H1 (cell line): ENCODE data around the gene GAB2. TPM values are rescaled to one million over a fixed set of nuclear protein-coding genes. Genes with fewer than 3 reads are reported as not detected.

Experiments used
- CTCF ChIA-PET: fragments of 300-600 bp; sonication (Branson Sonifier 250); formaldehyde crosslinking; loops from one replicate; lab custom pipeline; 2021; ENCODE audit not compliant: partially characterized antibody; lab: Charles Lee
- POLR2A ChIA-PET: fragments of 300-600 bp; sonication (Branson Sonifier 250); formaldehyde crosslinking; loops from one replicate; lab custom pipeline; 2021; ENCODE audit warnings: inconsistent platforms; ENCODE audit not compliant: partially characterized antibody; lab: Charles Lee
- DNase-seq, 2 experiments: peaks; one replicate each; pipeline versions ENCODE4 v3.0.0 to v3.0.0-alpha.2; 2010 to 2022; ENCODE audit warnings: low spot score in 2 of 2, low read depth in 1 of 2, mixed read lengths in 1 of 2
- FAIRE-seq: peaks from 2 replicates; lab custom pipeline; 2011; peaks lifted over from hg19 to GRCh38; lab: Jason Lieb, UNC
- H2AFZ ChIP-seq: 2 replicates; pipeline ENCODE4 v1.8.1; 2012; ENCODE audit warnings: low read length, inconsistent platforms
- H2AK5ac ChIP-seq: 2 replicates; pipeline ENCODE4 v1.6.1; 2013; ENCODE audit warnings: low read depth, low read length
- H2BK120ac ChIP-seq: replicated peaks from 2 replicates; pipeline ENCODE3; 2013; ENCODE audit warnings: low read depth, low read length, inconsistent platforms
- H2BK12ac ChIP-seq: 2 replicates; pipeline ENCODE4 v1.6.1; 2013; ENCODE audit warnings: low read depth, low read length
- H2BK15ac ChIP-seq: 2 replicates; pipeline ENCODE4 v1.6.1; 2013; ENCODE audit warnings: low read length
- H2BK20ac ChIP-seq: 2 replicates; pipeline ENCODE4 v1.6.1; 2013; ENCODE audit warnings: low read length
- H2BK5ac ChIP-seq: 2 replicates; pipeline ENCODE4 v1.6.1; 2013; ENCODE audit warnings: low read depth, low read length
- H3K14ac ChIP-seq: 2 replicates; pipeline ENCODE4 v1.6.1; 2013; ENCODE audit warnings: inconsistent platforms; ENCODE audit not compliant: insufficient read length
- H3K18ac ChIP-seq: 2 replicates; pipeline ENCODE4 v1.6.1; 2013; ENCODE audit warnings: low read length; ENCODE audit errors: extremely low read depth
- H3K23ac ChIP-seq: 2 replicates; pipeline ENCODE4 v1.6.1; 2013; ENCODE audit warnings: inconsistent platforms; ENCODE audit not compliant: insufficient read length
- H3K23me2 ChIP-seq: 2 replicates; pipeline ENCODE4 v1.6.1; 2013; ENCODE audit warnings: low read depth, low read length
- H3K27ac ChIP-seq: 2 replicates; pipeline ENCODE4 v1.6.1; 2011; ENCODE audit warnings: low read depth, low read length, inconsistent platforms
- H3K27me3 ChIP-seq, 4 experiments: replicated peaks in 1 of 4; 1 replicate in 1 of 4; 2 replicates in 3 of 4; pipeline versions ENCODE4 v1.6.1 to v1.8.1; 2011 to 2013; ENCODE audit warnings: low read length in 3 of 4, mild to moderate bottlenecking in 3 of 4, inconsistent platforms in 2 of 4, mixed read lengths in 2 of 4, moderate library complexity in 1 of 4; ENCODE audit not compliant: control insufficient read depth in 3 of 4, insufficient read depth in 3 of 4; ENCODE audit errors: extremely low read depth in 1 of 4
- H3K36me3 ChIP-seq, 4 experiments: 2 replicates each; pipeline versions ENCODE4 v1.6.1 to v1.8.1; 2011 to 2013; ENCODE audit warnings: mild to moderate bottlenecking in 4 of 4, low read length in 3 of 4, moderate library complexity in 2 of 4, control low read depth in 1 of 4, inconsistent platforms in 1 of 4; ENCODE audit not compliant: insufficient read depth in 4 of 4, control insufficient read depth in 2 of 4
- H3K4ac ChIP-seq: replicated peaks from 2 replicates; pipeline ENCODE3; 2013; ENCODE audit warnings: low read length, low read depth, mixed read lengths, inconsistent platforms; ENCODE audit not compliant: insufficient read length
- H3K4me1 ChIP-seq, 4 experiments: replicated peaks in 1 of 4; 1 replicate in 1 of 4; 2 replicates in 3 of 4; pipeline versions ENCODE4 v1.6.1 to v1.8.1; 2011 to 2013; ENCODE audit warnings: low read length in 3 of 4, inconsistent platforms in 2 of 4, mixed read lengths in 1 of 4; ENCODE audit not compliant: insufficient read depth in 4 of 4, control insufficient read depth in 3 of 4
- H3K4me2 ChIP-seq, 2 experiments: 2 replicates each; pipeline versions ENCODE4 v1.6.1 to v1.8.1; 2011 to 2013; ENCODE audit warnings: low read depth in 2 of 2, low read length in 2 of 2, control low read depth in 1 of 2, inconsistent platforms in 1 of 2, mild to moderate bottlenecking in 1 of 2; ENCODE audit not compliant: insufficient read depth in 1 of 2
- H3K4me3 ChIP-seq, 4 experiments: fragments of 200-600, 300-600 bp in 1 of 4; sonication (generic), shearing (Covaris generic), sonication (Bioruptor Twin) in 1 of 4; 2 replicates each; pipeline versions ENCODE4 v1.5.1 to v1.8.1; 2011 to 2016; ENCODE audit warnings: low read length in 4 of 4, low read depth in 3 of 4, control low read depth in 2 of 4, inconsistent platforms in 2 of 4, mild to moderate bottlenecking in 2 of 4, mixed read lengths in 1 of 4, moderate library complexity in 1 of 4; ENCODE audit not compliant: insufficient read depth in 2 of 4; ENCODE audit errors: extremely low read depth in 1 of 4
- H3K56ac ChIP-seq: replicated peaks from 2 replicates; pipeline ENCODE3; 2013; ENCODE audit warnings: low read depth, mild to moderate bottlenecking, mixed read lengths, low read length, inconsistent platforms; ENCODE audit not compliant: insufficient read length
- H3K79me1 ChIP-seq: 2 replicates; pipeline ENCODE4 v1.6.1; 2013; ENCODE audit warnings: low read depth, low read length, control low read depth
- H3K79me2 ChIP-seq, 2 experiments: 2 replicates each; pipeline versions ENCODE4 v1.6.1 to v1.8.1; 2012 to 2013; ENCODE audit warnings: low read length in 2 of 2, mild to moderate bottlenecking in 2 of 2, inconsistent platforms in 1 of 2; ENCODE audit not compliant: insufficient read depth in 2 of 2, control insufficient read depth in 1 of 2
- H3K9ac ChIP-seq, 4 experiments: replicated peaks in 1 of 4; 1 replicate in 1 of 4; 2 replicates in 3 of 4; pipeline versions ENCODE4 v1.6.1 to v1.8.1; 2011 to 2013; ENCODE audit warnings: low read depth in 3 of 4, low read length in 3 of 4, control low read depth in 2 of 4, mild to moderate bottlenecking in 2 of 4, moderate library complexity in 2 of 4, inconsistent platforms in 1 of 4; ENCODE audit errors: extremely low read depth in 1 of 4
- H3K9me3 ChIP-seq, 2 experiments: 2 replicates each; pipeline versions ENCODE4 v1.6.1 to v1.8.1; 2012 to 2013; ENCODE audit warnings: mild to moderate bottlenecking in 2 of 2, moderate library complexity in 2 of 2, control low read depth in 1 of 2, inconsistent platforms in 1 of 2, low read depth in 1 of 2, low read length in 1 of 2, mixed read lengths in 1 of 2; ENCODE audit not compliant: insufficient read depth in 2 of 2
- H4K20me1 ChIP-seq, 2 experiments: replicated peaks in 1 of 2; 2 replicates each; pipeline versions ENCODE3 to v1.8.1; 2011 to 2013; ENCODE audit warnings: inconsistent platforms in 2 of 2, low read length in 2 of 2, mild to moderate bottlenecking in 1 of 2; ENCODE audit not compliant: insufficient read depth in 2 of 2, control insufficient read depth in 1 of 2
- H4K5ac ChIP-seq: 2 replicates; pipeline ENCODE4 v1.6.1; 2013; ENCODE audit warnings: low read length, low read depth, mixed read lengths, inconsistent platforms; ENCODE audit not compliant: insufficient read length
- H4K8ac ChIP-seq: 2 replicates; pipeline ENCODE4 v1.8.0; 2013; ENCODE audit warnings: mild to moderate bottlenecking, moderate library complexity, low read length, inconsistent platforms; ENCODE audit not compliant: insufficient read depth; ENCODE audit errors: extremely low read depth
- H4K91ac ChIP-seq: replicated peaks from 2 replicates; pipeline ENCODE3; 2013; ENCODE audit warnings: low read length, mixed read lengths, inconsistent platforms; ENCODE audit not compliant: insufficient read length
- CTBP2 ChIP-seq: IDR thresholded peaks from 2 replicates; pipeline ENCODE4 v1.7.0; 2011; ENCODE audit warnings: borderline replicate concordance, mild to moderate bottlenecking, moderate library complexity, mixed read lengths, low read length; ENCODE audit not compliant: insufficient read depth, insufficient read length
- MAX ChIP-seq: IDR thresholded peaks from 2 replicates; pipeline ENCODE4 v1.6.1; 2012; ENCODE audit warnings: inconsistent platforms
- SIRT6 ChIP-seq: IDR thresholded peaks from one replicate; pipeline ENCODE4 v1.7.1; 2012; ENCODE audit warnings: low read length, inconsistent platforms
- SP1 ChIP-seq: IDR thresholded peaks from 2 replicates; pipeline ENCODE4 v1.6.1; 2011; ENCODE audit warnings: low read depth, low read length
- polyA plus RNA-seq, 7 experiments: library from polyadenylated mRNA; depleted of rRNA in 3 of 7; stranded (reverse) in 5 of 7; unstranded in 2 of 7; fragments of >200 nt in 5 of 7; fragments of 200-250 nt in 2 of 7; gene quantifications; 1 replicate in 5 of 7; 2 replicates in 1 of 7; 4 replicates in 1 of 7; pipeline versions ENCODE4 v1.2.1 to v1.2.3, GENCODE V29; 2011 to 2013; ENCODE audit warnings: missing spikeins in 2 of 7, mixed read lengths in 2 of 7
- total RNA-seq: library from RNA; stranded (reverse); fragmentation: NEBNext Ultra II Directional; extraction: Animal tissue kit (Norgen Biotek cat#: 25700); gene quantifications from 2 replicates; pipeline ENCODE4 v1.2.1, GENCODE V29; 2021

GAB2 gene
- total and polyA plus RNA-seq, 2 of the 8 experiments (the other 6 are each of a cell fraction or from before 2014, with no cell fraction given), result 6.3 to 14.0 TPM

DNA sequence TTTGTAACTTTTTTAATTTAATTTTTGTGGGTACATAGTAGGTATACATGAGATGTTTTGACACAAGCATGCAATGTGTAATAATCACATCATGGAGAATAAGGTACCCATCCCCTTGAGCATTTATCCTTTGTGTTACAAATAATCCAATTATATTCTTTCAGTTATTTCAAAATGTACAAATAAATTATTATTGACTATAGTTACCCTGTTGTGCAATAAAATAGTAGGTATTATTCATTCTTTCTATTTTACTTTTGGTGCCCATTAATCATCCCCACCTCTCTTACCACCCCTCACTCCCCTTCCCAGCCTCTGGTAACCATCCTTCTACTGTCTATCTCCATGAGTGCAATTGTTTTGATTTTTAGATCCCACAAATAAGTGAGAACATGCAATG lies 83.5 kb downstream of the GAB2 start:
- no peak for DNase-seq
- H2BK20ac ChIP-seq, result no peak overlapping the region
- no peak overlapping the region for H2BK15ac ChIP-seq
- no peak overlapping the region for H2BK120ac ChIP-seq
- ChIA-PET POLR2A (no interaction called here), CTCF (no interaction called here)
- H2BK5ac ChIP-seq, result no peak overlapping the region
- H3K18ac ChIP-seq, result no peak overlapping the region
- no peak overlapping the region for H3K9ac ChIP-seq
- no peak overlapping the region for H4K5ac ChIP-seq
- no peaks in the 10 kb centered on the region for H3K4me1 ChIP-seq
- no peaks in the 10 kb centered on the region for H3K36me3 ChIP-seq
- no peaks in the 10 kb centered on the region for H3K9me3 ChIP-seq
- FAIRE-seq, result no peak
- no peaks in the 10 kb centered on the region for H3K79me1 ChIP-seq
- H3K27me3 ChIP-seq, result no peaks in the 10 kb centered on the region
- H3K4ac ChIP-seq, result no peak overlapping the region
- H3K27ac ChIP-seq, result no peak overlapping the region
- H3K4me3 ChIP-seq, result no peak overlapping the region
- H2BK12ac ChIP-seq, result no peak overlapping the region
- H2AK5ac ChIP-seq, result no peak overlapping the region
- no peak overlapping the region for H4K8ac ChIP-seq
- TF ChIP-seq MAX, result no peak
- TF ChIP-seq SIRT6, result no peak
- no peak for TF ChIP-seq SP1
- no peak for TF ChIP-seq CTBP2
- H3K23ac ChIP-seq, result no peak overlapping the region
- no peak overlapping the region for H3K4me2 ChIP-seq
- H4K91ac ChIP-seq, result no peak overlapping the region
- H3K79me2 ChIP-seq, result no peaks in the 10 kb centered on the region
- H3K56ac ChIP-seq, result no peak overlapping the region
- H2AFZ ChIP-seq, result no peak overlapping the region
- H3K14ac ChIP-seq, result no peak overlapping the region
- no peaks in the 10 kb centered on the region for H3K23me2 ChIP-seq
- no peaks in the 10 kb centered on the region for H4K20me1 ChIP-seq
